Measurements from ENCODE around the gene SFT2D1. TPM values are rescaled to one million over a fixed set of nuclear protein-coding genes. Genes with fewer than 3 reads are reported as not detected.

SFT2D1 gene
- total RNA-seq, 1 donor from 2014 or later, result 23.3 TPM

DNA sequence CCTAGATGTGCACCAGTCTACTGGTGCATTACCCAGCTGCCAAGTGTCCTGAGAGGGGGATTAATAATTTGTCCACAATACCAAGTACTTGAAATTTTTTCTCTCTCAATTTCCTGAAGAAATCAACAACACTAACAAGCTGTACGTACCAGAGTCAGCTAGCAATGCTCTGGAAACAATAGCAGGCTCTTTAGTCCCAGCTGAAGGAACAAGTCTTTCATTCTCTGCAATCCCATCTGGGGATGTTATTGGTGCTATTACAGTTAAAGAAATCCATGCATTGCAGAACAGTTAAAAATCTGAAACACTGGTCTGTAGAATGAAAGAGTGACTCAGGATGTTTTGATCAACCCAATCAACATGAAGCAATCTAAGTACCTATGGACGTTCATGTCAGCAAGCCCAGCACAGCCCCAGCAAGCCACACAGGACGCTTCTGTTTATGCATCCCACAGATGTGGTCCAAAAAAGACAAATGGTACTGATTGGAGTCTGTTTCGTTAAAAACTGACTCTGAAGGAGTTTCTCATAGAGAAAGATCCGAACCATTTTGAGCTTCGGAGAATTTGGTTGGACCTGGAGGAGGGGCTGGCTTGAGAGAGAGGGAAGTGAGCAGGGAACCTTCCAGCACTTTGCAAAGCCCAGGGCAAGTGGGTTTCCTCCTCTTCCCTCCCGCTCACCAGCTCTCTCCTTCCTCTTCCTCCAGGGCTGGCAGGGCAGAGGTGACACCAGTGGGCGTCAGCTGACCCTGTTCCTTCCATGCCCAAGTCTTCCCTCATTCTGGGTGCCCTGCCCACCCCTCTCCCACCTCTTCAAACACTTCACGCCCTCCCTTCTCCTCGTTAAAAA, 46.1 kb downstream of the SFT2D1 start:
- Histone ChIP-seq H3K9me3 (no peaks in the 10 kb centered on the region), H3K27ac (no peak overlapping the region), H3K36me3 (no peaks in the 10 kb centered on the region), H3K27me3 (no peaks in the 10 kb centered on the region), H3K4me3 (no peak overlapping the region), H3K4me1 (no peaks in the 10 kb centered on the region)
- TF ChIP-seq, protein P1, sequence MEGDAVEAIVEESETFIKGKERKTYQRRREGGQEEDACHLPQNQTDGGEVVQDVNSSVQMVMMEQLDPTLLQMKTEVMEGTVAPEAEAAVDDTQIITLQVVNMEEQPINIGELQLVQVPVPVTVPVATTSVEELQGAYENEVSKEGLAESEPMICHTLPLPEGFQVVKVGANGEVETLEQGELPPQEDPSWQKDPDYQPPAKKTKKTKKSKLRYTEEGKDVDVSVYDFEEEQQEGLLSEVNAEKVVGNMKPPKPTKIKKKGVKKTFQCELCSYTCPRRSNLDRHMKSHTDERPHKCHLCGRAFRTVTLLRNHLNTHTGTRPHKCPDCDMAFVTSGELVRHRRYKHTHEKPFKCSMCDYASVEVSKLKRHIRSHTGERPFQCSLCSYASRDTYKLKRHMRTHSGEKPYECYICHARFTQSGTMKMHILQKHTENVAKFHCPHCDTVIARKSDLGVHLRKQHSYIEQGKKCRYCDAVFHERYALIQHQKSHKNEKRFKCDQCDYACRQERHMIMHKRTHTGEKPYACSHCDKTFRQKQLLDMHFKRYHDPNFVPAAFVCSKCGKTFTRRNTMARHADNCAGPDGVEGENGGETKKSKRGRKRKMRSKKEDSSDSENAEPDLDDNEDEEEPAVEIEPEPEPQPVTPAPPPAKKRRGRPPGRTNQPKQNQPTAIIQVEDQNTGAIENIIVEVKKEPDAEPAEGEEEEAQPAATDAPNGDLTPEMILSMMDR (IDR thresholded peaks at IDR 0.05), result no peak
- TF ChIP-seq POLR2AphosphoS5 (IDR thresholded peaks at IDR 0.05; ENCODE audit: insufficient read depth in 1 of 2, low read depth in 1 of 2), result no peak
- no peak for TF ChIP-seq POLR2A (IDR thresholded peaks at IDR 0.05)
- intact Hi-C loops (cut with DNase I), result no loop called here
- DNase-seq (ENCODE audit: extremely low spot score in 2 of 2), result no peak

DNA sequence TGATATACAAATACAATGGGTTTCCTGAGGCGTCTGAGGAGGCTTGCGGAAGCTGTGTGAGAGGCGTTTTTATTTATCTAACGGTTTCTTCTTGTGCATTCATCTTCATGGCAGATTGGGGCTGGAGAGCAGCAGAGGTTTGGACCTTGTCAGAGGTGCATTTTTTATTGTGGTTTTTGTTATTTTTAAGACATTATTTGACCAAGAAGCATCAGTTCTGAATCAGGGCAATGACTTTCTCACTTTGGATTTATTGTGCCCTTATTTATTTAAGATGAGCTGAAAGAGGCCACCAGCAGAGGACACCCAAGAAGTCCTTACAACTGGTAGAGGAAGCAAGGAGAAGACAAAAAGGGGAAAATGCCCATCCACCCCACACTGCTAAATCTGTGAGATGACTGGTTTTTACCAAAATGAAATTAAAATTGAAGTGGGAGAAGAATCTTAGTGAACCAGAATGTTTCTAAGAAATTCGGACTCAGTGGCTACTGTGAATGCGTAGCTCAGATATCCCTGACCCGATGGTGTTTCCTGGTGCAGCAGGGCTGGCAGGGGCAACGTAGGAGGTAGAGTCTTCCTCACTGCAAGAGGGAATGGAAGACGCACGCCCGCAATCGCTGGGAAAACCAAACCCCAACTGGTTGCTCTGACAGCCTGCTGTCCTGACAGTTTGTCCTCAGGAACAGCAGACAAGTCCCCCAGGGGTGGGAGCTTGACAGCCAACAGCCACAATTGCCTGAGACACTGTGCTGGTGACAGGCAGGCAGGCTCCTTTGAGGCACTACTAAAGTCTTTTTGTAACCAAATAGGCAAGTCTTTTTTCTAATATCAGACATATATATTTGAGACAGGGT, 48.4 kb downstream of the SFT2D1 start:
- no peaks in the 10 kb centered on the region for H3K4me1 ChIP-seq
- H3K27ac ChIP-seq, result no peak overlapping the region
- DNase-seq (ENCODE audit: extremely low spot score in 2 of 2), result no peak
- no peaks in the 10 kb centered on the region for H3K36me3 ChIP-seq
- TF ChIP-seq POLR2A (IDR thresholded peaks at IDR 0.05) (no peak), POLR2AphosphoS5 (IDR thresholded peaks at IDR 0.05; ENCODE audit: insufficient read depth in 1 of 2, low read depth in 1 of 2) (no peak)
- TF ChIP-seq, protein P1 (IDR thresholded peaks at IDR 0.05), result no peak
- intact Hi-C loops (cut with DNase I), result loop anchor here (5.0 kb wide), 1 partner anchor 1182 kb away; no protein-coding TSS in a partner anchor
- no peaks in the 10 kb centered on the region for H3K9me3 ChIP-seq
- no peaks in the 10 kb centered on the region for H3K27me3 ChIP-seq
- no peak overlapping the region for H3K4me3 ChIP-seq

DNA sequence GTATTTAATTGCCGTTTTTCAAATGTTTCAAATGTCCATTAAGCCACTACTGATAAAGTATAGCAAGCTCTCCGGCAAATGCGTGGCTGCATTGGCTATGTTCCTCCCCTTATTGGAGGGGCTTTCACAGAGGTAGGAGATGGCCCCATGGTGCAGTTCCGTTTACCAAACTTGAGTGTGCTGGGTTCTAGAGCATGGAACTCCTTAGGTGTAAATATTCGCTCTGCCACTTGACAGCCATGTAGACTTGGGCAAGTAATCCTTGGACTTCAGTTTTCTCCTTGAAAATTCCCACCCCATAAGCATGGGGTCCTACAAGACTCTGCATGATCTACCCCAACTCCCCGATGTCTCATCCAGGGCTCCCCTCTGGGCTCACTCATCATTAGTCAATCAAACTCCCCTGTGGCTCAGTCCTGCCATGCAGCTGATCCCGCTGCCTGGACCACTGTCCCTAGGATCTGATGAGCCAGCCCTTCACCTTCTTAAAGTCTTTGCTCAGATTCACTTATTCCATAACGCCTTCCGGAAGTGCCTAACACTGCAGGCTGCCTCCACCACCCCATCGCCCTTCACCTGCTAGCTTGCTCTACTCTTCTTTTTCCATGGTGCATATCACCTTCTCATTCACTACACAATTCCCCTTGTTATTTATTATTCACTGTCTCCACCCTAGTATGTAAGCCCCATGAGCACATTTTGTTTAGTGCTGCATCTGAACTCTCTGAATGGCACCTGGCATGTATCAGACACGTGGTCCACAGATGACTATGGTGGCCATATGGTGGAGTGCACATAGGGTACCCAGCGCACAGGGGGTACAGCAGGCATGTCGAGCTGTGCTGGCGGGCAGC, 52.9 kb downstream of the SFT2D1 start:
- Histone ChIP-seq H3K9me3 (no peaks in the 10 kb centered on the region), H3K4me1 (no peaks in the 10 kb centered on the region), H3K27me3 (no peaks in the 10 kb centered on the region), H3K36me3 (no peaks in the 10 kb centered on the region), H3K4me3 (no peak overlapping the region), H3K27ac (no peak overlapping the region)
- TF ChIP-seq, protein P1 (IDR thresholded peaks at IDR 0.05), result no peak
- TF ChIP-seq POLR2A (IDR thresholded peaks at IDR 0.05), result no peak
- no peak for TF ChIP-seq POLR2AphosphoS5 (IDR thresholded peaks at IDR 0.05; ENCODE audit: insufficient read depth in 1 of 2, low read depth in 1 of 2)
- no peak for DNase-seq (ENCODE audit: extremely low spot score in 2 of 2)
- intact Hi-C loops (cut with DNase I), result loop anchor here (5.0 kb wide), 1 partner anchor 1177 kb away; no protein-coding TSS in a partner anchor

DNA sequence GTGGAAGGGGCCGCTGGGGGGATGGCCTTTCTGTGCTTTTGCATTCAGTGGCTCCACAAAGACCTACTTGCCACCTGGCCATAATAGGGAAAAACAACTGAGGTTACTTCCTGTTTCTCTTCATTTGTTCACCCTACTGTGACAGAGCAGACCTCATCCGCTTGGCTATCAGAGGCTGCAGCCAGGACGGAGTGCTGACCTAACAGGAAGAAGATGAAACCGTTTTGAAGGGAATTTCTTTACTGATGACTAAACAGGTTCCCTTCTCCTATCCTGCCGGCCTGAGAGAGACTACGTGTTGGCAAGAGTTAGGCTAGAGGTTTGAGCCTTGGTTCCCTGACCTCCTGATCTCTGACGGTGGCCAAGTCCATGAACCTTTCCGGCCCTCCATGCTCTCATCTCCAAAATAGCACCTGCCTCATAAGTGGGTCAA, 55.5 kb downstream of the SFT2D1 start:
- no peaks in the 10 kb centered on the region for H3K27me3 ChIP-seq
- no peaks in the 10 kb centered on the region for H3K36me3 ChIP-seq
- no peaks in the 10 kb centered on the region for H3K9me3 ChIP-seq
- H3K27ac ChIP-seq, result no peak overlapping the region
- intact Hi-C loops (cut with DNase I), result no loop called here
- TF ChIP-seq POLR2A (IDR thresholded peaks at IDR 0.05) (no peak), POLR2AphosphoS5 (IDR thresholded peaks at IDR 0.05; ENCODE audit: insufficient read depth in 1 of 2, low read depth in 1 of 2) (no peak)
- TF ChIP-seq, protein P1 (IDR thresholded peaks at IDR 0.05), result no peak
- H3K4me1 ChIP-seq, result no peaks in the 10 kb centered on the region
- DNase-seq (ENCODE audit: extremely low spot score in 2 of 2), result no peak
- no peak overlapping the region for H3K4me3 ChIP-seq
